Measurements from ENCODE around the gene RPL36A.

The RPL36A gene

DNA sequence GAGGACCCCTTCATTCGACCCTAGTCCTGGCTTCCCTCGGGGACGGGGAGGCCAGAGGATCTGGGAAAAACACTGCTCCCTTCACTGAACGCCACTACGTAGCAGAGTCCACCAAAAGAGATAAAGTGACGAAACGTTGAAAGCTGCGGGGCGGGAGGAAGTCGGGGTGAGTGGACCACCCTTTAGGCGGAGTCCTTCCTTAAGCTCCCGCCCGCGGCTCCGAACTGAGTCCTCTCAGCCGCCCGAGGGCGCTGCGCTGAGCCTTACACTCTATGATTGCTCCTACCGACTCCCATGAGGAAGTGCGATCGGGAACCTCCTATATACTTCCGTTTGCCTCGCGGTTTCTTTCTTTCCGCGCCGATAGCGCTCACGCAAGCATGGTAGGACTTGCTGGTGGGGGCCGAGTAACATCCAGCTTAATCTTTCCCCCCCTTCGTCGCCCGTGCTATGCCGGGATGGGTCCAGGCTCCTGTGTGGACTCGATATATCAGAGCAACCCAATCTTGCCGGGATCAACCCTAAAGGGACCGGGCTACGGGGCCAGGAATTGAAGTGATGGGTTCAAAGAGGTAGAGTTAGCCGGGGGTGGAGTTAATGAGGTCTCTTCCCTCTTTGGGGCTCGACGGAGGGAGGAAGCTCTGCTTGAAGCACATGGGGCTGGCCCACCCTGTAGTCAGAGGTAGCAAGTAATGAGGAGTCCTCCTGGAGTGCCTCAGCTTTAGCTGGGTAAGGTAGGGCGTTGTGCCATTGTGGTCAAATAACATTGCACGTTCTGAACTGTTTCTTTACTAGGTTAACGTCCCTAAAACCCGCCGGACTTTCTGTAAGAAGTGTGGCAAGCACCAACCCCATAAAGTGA is at the start of gene RPL36A:
RPL36A (plus strand) TSS at position 348 of the 862 bp plus-strand sequence; CDS start at position 381, 33 bp downstream.
- peak; percentile 89 for DNase-seq (ENCODE audit: low spot score)

- DNase-seq (ENCODE audit: low spot score), result peak; percentile 13
Observed at GRCh38 chrX:101347859-101348451, 42.9 kb upstream of the RPL36A start.

DNA sequence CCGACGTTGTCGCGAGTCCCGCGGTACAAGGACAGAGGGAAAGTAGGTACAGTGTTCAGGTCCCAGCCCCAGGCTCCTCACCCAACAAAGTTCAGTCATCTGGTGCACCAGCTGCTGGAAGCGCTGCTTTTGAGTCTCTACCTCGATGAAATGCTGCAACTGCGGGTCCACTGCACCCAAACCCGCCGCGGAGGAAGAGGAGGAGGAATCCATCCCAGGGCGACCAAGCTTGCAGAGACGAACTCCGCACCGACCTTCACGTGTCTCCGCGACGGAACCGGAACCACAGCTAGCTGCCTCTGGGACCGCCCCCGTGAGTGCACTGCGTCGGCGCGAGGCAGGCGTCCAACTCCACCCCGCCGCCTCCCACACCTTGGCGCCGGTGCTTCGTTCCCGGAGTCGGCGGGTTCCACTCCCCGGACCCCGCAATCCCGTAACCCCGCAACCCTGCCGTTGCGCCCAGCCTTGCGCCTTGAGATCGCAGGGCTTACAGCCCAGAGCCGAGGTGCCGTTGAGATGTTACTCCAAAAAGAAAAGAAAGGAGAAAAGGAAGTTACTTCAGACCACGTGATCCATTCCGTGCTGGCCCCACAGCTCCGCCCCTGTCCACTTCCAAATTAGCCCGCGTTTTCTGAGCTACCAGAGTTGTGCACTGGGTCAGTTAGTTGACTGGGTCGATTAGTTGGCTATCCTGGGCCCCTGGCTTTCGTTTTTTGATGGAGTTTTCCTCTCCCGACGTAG is 42.2 kb upstream of the RPL36A start, which contains the start of gene TIMM8A:
TIMM8A (minus strand) TSS at position 291 of the 741 bp plus-strand sequence; CDS start at position 213, 78 bp downstream.
- DNase-seq (ENCODE audit: low spot score), result peak; percentile 90

GRCh38 chrX:101349193-101349562 is 41.6 kb upstream of the RPL36A start:
- no peak for DNase-seq (ENCODE audit: low spot score)

GRCh38 chrX:101357166-101357795 is 33.5 kb upstream of the RPL36A start:
- peak; percentile 4 for DNase-seq (ENCODE audit: low spot score)

DNA sequence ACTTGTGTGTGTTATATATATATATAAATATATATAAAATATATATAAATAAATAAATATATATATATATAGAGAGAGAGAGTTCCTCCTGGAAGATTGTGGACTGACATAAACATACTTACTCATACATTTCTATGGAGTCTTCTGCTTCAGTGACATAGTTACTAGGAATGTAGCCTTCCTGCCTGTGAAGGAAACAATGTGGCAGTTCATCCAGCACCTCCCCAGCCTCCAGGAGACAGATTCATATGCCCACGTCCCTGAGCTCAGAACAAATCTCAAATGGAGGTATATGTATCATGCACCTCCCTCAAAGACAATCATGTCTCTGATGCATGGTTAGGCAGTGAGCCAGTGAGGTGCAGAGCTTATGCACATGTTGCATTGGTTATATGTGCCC is 30.8 kb upstream of the RPL36A start:
- DNase-seq (ENCODE audit: low spot score), result peak; percentile 3

DNA sequence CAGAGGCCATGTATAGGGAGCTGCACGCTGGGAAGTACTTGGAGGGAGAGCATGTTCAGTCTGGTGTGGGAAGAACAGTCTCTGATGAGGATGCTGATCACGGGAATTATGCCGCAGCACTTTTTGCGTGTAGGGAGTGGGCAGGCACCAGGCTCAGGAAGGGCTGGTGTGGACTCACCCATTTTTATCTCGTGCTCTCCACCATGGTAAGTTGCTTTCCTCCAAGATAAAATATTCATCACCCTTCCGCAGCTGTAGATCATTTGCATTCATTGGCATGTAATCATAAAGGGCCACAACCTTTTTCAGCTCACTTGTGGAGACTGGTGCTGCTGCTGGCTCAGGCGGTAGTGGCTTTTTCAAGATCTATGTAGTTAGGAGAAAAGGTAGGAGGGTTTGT is 30.4 kb upstream of the RPL36A start:
- no peak for DNase-seq (ENCODE audit: low spot score)

DNA sequence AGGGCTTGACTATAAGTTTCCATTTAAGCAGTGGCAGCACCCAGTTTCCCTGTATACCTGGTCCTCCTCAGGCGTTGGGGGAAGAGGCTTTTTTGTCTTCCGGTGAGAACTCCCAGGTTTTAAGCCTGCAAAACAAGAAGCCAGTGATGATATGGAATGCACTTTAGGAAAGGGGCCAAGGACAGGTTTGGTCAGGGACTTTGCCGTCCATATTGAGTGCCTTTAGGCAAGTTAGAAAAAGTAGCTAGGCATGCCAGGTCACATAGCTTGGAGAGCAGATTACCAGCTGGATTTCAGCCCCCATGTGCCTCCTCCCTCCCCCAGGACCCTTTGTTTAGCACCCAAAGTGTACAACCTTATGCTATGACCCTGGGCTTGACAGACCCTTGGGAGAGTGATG is 28.7 kb upstream of the RPL36A start:
- DNase-seq (ENCODE audit: low spot score), result no peak

GRCh38 chrX:101362757-101363156 is 28.1 kb upstream of the RPL36A start:
- DNase-seq (ENCODE audit: low spot score), result no peak

DNA sequence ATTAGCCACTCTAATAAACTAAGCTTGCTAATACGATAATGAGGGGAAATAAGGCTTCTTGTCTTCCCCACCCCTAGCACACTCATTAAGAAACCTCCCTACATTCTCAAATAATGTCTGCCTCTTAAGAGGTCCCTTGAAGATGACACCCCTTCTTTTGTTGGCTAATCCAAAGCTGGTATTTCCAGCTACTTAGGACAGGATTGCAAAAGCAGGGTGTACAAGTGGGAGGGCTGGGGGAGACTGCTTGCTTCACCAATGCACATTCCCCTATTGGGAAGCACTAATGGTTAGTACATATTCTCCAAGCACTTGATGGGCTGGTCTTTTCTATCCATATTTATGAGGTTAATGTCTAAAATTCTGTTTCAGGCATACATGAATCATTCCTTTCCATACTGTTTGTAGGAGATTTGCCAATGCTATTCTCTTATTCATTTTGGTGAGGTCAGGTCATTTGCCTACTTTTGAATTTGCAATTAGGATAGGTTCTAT is 25.5 kb upstream of the RPL36A start:
- no peak for DNase-seq (ENCODE audit: low spot score)

GRCh38 chrX:101368800-101369199 is 22.0 kb upstream of the RPL36A start:
- DNase-seq (ENCODE audit: low spot score), result no peak

GRCh38 chrX:101369687-101370086 is 21.1 kb upstream of the RPL36A start:
- no peak for DNase-seq (ENCODE audit: low spot score)

DNA sequence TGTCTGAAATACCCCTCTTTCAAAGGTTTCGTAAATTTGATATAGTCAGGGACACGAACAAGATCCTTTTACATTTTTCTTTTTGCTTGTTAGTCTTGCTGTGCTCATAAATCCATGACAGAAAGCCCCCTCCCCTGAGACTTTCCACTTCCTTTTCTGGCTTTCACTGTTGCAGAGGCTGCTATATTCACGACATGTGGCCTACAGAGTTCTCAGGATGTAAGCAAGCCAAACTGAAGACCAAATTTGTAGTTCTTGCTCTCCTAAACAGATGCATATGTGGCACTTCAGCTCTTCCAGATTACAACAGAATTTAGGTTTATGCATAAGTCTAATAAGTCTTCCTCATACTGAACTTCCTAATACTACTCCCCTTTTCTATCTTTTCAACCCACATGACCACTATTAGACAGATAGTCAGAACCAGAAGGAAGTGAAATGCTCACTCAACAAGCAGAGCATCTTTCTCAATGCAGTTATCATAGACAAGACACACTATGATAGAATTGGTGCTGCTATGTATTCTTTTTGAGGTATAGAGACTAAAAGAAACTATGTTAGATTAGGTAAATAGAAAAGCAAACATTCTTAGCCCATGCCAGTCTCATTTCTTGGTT is 19.8 kb upstream of the RPL36A start:
- no peak for DNase-seq (ENCODE audit: low spot score)

DNA sequence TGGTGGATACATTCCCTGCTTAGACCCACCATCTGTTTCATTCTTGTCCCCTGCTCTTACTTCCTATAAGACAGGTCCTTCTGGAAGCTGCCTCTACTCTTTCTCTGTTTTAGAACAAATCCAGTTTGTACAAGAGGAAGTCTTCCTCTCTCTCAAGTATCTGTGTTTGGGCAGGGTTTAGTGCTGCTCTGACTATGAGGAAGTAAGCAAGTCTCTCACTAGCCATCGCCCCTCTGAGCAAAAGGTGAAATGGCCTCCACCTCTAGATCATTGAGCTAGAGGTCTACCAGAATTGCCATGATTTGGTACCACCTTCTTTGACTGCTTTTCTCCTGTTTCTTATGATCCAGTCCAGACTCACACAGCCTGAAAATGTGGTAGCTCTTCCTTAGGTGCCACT is 13.3 kb upstream of the RPL36A start:
- DNase-seq (ENCODE audit: low spot score), result no peak

DNA sequence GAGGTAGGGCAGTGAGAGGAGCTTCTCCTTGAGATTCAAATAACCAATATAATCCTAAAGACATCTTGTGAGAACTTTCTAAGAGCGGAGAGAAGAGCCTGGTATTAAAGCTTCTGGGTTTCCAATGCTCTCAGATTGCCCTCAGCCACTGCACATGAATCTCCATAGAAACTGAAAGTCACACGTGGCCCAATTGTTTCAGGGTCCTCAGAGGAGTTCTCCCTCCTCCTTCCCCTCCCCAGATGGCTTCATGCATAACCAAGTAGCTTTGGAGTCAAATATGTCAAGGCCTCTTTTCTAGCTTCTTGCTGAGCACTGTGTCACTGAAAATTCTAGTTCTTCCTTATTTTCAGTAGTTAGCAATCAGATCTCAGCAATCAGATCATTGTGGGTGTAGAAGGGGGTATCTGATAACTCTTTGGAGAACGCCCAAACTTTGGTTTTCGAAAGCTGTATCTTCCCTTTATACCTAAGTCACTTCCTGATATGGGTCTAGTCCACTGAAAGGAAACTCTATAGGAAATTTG is 7.1 kb upstream of the RPL36A start:
- no peak for DNase-seq (ENCODE audit: low spot score)

DNA sequence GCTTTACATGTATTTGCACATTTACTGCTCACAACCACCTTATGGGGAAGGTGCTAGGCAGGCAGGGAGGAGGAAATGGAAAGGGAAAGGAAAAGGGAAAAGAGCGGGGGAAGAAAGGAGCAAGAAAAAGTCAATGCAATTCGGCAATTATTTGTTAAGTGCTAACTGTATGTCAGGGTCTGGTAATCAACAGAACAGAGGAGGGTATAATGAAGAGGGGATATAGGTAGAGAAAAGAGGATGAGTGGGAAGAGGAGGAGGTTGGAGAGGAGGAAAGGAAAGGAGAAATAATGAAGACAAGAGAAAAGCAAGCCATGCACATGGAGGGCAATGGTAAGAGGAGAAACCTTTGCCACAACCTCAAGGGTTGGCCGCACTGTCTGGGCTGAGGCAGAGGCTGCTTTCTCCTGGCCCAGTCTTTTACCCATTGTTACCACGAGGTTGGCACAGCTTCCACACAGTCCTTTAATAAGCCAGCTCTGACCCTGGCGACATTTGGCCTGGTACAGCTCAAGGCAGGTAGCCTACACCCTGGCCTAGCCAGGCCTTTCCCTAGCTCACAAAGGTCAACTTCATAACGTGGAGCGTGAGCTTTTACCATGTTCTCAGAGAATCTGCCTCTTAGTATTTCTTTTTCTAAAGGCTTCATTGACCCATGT is 5.7 kb upstream of the RPL36A start:
- no peak for DNase-seq (ENCODE audit: low spot score)

DNA sequence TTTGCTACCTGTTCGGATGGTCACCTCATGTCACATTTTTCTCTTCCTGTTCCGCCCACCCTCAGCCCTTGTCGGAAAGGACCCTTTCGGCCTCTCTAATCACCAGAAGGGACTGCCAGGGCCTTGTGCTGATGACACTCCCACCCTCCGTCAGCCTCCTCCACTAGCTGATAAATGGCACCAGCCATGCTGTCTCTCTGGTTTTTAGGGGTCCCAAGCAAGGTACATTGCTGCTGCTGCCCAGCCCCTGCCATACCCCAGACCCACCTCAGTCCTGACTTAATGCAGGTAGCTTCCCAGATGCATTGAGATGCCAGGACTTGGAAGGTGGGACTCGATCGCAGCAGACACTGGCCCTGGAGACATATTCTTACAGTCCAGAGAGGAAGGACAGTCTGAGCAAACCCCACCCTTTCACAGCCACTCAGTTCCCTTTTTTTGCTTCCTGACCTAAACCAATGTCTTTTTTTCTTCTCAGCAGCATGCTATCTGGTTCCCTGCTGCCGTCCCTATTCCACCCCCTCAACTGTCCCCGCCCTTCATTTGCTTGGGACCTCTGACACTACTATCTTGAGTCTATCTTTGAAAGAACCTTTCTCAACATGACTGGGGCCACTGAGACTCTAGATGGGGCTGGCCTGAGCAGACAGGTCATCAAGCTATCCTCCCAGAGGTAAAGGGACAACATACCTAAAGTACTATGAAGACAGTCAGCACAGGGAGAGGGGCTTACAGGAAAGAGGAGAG is 4.8 kb upstream of the RPL36A start, which contains the start of gene BTK:
BTK (minus strand) TSS at position 397 of the 747 bp plus-strand sequence. CDS start 10,907 bp downstream, outside the sequence.
- no peak for DNase-seq (ENCODE audit: low spot score)

DNA sequence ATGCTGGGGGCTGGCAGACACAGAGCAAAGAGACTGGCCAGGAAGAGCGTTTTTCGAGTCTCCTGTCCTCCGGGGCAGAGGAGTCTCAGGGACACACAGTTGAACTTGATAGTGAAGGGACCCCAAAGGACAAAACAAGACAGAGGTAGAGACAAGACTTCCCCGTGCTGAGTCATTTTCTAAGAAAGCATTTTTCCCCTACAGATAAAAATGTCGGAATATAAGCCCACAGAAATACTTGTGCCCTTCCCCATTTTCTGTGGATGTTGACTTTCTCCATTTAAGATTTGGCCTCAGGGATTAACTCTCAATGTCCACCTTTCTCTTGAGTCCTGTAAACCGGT is 4.3 kb upstream of the RPL36A start:
- no peak for DNase-seq (ENCODE audit: low spot score)

GRCh38 chrX:101388604-101389003 is 2.2 kb upstream of the RPL36A start:
- DNase-seq (ENCODE audit: low spot score), result no peak

- DNase-seq (ENCODE audit: low spot score), result no peak
Observed at GRCh38 chrX:101391831-101392230, 1.0 kb downstream of the RPL36A start.
